Astrocyte of the hippocampus (primary cell): Measurements from ENCODE around the gene PTF1A.

Experiments
- DNase-seq: peaks from one replicate; pipeline ENCODE4 v3.0.0; 2011; ENCODE audit warnings: low read depth, low spot score

The PTF1A gene

DNA sequence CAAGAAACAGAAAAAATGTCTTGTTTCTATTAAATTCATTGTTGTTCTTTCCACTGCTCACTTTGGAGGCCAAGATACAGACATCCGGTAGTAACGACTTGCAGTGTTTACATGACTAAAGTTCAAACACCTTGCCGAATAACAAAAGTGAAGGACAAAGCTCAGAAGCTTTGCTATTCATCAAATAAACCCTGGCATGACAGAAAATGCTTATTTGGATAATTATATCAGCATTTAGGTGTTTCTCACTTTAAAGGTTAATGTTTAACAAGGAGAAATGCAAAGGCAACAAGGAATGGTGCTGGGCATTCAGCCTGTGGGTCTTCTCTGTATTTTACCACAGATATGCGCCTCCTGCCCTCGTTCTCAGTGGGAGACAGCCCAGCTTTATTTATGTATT, 5.4 kb upstream of the PTF1A start:
- no peak for DNase-seq

DNA sequence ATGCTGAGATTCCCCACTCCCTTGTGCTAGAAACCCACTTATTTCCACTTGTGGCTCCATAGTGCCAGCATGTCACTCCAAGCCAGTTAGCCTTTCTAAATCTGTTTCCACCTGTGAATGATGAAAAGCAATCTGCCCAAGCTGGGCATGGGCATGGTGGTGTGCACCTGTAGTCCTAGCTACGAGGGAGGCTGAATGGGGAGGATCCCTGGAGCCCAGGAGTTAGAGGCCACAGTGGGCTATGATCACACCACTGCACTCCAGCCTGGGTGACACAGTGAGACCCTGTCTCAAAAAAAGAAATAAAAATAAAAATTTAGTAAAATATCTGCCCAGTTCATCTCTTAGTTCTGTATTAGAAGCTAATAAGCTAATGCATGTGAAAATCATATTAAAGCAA, 5.0 kb upstream of the PTF1A start:
- no peak for DNase-seq

DNA sequence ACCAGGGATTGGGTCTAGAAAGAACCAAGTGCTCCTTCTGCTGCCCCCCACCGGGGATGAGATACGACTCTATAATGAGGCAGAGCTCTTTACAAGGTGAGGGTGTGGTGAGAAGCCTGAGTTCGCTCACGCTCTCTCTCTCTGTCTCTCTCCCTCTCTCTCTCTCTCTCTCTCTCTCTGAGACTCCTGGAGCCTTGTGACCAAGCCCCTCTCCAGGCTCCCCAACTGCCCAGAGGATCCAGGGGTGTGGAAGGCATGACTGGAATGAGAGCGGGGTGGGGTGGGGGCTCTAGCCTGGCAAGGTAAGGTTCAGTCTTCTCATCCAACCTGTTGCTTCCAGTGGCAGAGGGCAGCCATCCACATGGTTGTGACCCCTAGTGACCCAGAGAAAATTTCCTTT, 3.1 kb upstream of the PTF1A start:
- DNase-seq = no peak

DNA sequence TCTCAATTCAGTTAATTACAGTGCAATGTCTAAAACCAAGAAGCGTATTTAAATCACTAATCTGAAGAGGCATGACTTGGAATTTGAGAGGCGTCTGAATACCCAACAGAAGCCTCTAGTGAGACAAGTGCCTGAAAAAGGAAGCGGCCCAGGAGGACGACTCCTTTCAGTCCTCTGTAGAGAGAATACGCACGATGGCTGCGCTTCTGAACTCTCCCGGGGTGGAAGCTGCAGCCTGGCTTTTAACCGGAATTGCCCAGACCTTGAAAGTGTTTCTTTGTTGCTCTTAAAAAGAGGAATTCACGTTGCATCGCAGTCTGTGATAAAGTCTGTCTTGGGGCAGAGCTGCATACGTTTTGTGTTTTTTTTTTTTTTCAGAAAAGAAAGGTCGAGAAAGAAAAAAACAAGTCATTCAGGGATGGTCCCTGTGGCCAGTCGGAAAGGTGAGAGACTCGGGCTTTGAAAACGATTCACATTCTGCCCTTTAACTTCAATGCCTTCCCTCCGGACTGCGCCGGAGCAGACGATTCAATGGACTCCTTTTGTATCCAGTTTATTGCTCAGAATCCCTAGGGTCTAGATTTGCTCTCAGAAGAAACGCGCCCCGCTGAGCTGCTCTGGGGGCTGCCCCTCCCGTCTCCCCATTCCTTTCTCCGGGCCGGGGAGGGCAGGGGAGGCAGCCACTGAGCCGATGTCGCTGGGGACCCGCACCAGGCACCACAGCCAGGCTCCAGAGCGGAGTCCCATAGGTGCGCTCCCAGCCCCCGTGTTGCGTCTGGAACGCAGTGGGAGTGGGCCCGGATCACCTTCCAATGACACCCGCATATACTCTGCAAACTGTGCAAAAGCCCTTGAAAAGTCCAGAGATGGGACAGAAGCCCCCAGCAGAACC, 994 bp upstream of the PTF1A start:
- no peak for DNase-seq

DNA sequence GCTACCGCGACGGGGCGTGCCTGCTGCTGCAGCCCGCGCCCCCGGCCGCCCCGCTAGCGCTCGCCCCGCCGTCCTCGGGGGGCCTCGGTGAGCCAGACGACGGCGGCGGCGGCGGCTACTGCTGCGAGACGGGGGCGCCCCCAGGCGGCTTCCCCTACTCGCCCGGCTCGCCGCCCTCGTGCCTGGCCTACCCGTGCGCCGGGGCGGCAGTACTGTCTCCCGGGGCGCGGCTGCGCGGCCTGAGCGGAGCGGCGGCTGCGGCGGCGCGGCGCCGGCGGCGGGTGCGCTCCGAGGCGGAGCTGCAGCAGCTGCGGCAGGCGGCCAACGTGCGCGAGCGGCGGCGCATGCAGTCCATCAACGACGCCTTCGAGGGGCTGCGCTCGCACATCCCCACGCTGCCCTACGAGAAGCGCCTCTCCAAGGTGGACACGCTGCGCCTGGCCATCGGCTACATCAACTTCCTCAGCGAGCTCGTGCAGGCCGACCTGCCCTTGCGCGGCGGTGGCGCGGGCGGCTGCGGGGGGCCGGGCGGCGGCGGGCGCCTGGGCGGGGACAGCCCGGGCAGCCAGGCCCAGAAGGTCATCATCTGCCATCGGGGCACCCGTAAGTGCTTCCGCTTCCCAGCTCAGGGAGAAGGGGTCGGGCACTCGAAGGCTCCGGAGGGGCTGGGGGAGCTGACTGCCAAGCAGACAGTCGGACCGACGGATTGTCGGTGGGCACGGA, 761 bp downstream of the PTF1A start:
- peak; percentile 23 for DNase-seq

DNA sequence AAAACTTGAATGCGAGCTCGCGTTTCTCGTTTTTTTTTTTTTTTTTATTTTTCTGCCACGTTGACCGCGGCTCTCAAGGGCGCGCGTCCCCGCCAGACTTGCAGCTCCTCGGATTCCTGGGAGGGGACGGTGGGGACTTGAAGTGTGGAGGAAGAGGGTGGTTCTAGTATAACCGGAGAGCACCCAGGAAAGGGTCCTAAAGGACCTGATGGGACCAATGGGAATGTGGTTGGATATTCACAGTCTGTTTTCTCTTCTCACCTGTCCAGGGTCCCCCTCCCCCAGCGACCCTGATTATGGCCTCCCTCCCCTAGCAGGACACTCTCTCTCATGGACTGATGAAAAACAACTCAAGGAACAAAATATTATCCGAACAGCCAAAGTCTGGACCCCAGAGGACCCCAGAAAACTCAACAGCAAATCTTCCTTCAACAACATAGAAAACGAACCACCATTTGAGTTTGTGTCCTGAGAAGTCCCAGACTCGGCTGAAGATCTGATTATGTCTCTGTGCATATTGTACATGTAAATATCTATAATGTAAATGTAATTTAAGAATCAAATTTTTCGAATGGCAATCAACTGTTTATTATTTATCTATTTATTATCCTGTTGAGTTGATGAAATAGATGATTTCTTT, 1.4 kb downstream of the PTF1A start:
- DNase-seq = no peak

DNA sequence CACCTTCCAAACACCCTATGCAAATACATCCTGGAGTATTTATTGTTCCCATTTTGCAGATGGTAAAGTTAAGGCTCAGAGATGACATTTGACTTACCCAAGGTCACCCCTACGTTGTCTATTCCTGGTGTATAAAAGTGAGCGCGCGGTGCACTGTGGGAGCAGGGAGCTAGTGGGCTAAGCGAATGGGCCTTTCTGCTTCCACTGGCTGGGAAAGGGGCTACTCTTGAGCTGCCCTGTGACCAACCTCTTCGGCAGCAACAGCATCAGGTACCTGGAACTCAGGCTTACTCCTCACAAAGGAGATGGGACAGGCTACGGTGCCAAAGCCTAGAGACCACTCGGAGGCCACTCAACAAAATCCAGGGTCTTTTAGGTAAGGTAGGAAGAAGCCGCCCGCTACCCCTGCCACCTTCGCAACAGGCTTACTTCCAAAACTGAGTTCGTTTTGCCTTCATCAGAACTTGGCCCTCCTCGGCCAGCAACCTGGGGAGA, 2.4 kb downstream of the PTF1A start:
- DNase-seq = no peak

DNA sequence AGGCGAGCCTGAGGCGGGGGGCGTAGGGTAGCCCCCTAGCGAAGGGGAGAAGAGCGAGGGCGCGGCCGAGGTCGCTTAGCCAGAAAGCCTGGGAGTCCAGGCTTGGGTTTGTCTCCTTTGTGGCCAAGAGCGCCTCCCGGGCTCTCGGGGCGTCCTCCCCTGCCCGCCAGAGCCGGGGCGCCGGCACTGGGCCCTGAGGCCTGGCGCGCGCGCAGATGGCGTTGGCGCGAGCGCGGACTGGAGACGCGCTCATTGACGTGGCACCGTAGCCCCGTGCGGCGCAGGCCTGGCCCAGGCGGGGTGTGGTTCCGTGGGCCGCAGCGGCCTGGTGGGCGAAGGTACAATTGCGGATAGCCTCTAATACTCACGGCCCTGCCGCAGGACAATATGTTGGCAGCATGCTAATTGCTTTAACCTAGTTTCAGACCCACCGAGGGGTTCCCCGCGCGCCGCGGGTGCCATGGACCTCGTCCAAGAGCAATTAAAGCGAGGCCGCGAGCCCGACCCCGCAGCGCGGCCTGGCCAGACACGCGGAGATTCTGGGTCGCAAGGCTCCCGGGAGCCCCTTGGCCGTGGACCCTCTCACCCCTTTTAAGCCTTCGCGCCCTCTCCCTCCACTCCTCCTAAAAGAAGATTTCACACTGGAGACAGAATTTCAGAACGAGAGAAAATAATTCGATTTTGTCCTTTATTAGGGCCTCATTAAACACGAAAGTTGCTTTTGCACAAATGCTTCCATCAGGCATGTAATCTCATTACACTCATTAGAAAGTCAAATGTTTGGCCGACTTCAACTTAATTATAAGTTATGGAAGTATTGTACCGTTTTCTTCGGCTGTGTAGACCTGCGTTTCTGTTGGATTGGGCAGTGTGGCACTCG, 3.1 kb downstream of the PTF1A start:
- no peak for DNase-seq

DNA sequence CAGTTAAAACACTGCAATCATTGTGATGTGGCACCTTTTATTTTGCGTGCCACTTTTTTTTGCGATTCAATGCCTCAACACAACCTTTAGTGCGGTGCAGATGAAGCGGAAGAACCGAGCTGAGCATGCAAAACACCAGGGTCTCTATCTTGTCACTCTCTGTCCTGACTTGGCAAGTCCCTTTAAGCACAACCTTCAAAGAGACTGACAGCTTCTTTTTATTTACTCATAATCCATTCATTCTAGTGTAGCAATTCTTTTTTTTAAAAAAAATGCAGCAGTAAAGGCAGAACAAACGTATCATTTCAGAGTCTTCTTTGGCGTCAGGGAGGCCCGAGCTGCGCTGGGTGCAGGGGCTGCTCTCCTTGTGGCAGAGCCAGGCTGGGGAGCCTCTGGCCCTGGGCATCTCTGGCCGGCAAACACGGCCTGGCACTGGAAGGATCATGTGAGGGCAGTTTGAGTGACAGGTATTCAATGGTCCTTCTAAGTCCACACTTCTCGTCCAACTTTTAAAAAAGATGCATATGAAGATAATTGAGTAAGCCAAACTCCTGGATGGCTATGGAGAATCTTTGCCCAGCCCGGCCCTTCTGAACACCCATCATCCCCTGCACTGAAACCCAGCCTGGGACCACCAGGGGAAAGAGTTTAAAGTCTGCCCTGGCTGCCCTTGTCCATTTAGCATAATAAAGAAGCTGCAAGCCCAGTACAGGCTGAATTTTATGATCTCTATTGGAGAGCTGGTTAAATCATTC, 3.9 kb downstream of the PTF1A start:
- no peak for DNase-seq

DNA sequence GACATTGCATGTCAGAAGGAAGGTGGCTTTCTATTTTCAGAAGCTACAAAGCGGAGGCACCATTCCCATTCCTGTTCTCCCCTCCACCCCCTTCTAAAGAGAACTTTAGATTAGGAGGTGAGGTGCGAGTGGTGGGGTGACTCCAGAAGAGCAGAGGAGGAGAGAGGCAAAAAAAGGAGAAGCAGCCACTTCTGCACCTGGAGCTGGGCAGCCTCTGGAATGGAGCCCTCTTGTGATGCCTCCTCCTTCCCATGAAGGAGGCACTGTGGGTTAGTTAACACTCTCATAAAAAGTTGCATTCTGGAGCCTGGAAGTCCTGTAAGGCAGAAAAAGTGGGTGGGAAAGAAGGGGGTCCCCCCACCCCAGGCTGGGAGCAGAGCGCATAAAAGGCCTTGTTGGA, 4.8 kb downstream of the PTF1A start:
- no peak for DNase-seq

DNA sequence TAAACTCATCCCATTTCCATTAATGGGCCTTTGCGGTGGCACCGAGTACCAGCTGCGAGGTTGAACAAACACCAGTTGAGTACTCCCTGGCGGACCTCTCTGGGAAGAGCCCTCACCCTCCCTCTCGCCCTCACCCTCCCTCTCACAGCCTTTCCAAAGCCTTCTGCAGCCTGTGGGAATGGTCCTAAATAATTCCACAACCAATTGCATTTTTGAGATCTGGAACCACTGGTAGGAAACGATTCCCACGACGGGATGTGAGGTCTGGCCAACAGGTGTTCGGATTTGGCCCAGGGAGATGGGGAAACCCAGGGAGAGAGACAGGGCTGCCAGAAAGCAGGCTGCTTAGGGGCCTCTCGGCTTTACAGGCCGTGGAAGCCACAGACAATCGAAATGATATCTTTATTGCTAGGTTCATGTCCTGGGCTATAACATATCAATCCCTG, 5.3 kb downstream of the PTF1A start:
- DNase-seq = no peak

DNA sequence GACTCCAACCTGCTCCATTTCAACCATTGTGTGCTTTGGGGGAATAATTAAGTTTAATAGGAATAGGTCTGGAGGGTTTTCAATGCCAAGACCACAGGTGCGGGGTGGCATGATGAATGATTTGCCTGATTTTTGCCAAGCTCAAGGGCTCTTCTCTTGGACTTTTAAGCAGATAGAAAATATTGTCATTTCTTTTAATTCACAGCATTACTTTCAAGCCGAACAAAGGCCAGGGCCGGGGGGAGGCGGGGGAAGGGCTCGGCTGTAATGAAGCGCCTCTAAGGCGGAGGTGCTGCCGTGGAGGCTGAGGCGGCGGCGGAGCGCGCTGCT, 6.5 kb downstream of the PTF1A start:
- no peak for DNase-seq

DNA sequence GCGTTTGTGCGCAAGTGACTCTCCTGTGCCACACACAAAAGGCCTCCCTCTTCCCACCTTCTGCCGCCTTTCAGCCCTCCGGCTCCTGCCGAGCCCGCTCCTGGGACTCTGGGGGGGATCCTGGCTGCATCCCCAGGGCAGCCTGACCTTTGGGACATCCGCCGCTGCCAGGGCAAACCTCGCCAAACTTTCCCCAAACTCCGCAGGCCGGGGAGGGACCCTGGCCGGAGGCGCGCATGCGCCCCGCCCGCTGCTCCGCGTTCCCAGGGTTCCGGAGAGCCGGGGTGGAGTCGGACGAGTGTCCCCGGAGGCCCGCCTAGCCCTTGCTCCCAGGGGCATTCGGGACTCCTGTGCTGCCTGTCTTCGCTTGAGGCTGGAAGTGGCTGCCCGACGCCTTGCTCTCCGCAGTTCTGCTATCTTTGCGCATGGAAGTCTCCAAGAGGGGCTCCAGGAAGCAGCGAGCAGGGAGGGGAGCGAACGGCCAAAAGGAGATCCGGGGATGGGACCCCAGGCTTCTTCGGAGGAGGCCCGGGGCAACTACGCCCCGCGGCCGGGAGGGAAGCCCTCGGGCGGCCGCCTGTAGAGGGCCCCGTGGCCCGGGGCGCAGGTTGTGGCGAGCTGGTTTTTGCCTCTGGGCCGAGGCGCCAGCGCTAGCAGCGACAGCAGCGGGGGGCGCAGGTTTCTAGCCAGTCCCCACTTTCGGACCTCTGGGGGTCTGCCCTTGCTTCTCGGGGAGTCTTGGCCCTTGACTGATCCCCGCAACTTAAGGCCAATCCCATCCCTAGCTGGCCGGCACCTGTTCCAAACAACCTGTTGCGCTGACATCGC, 7.0 kb downstream of the PTF1A start:
- peak; percentile 41 for DNase-seq

DNA sequence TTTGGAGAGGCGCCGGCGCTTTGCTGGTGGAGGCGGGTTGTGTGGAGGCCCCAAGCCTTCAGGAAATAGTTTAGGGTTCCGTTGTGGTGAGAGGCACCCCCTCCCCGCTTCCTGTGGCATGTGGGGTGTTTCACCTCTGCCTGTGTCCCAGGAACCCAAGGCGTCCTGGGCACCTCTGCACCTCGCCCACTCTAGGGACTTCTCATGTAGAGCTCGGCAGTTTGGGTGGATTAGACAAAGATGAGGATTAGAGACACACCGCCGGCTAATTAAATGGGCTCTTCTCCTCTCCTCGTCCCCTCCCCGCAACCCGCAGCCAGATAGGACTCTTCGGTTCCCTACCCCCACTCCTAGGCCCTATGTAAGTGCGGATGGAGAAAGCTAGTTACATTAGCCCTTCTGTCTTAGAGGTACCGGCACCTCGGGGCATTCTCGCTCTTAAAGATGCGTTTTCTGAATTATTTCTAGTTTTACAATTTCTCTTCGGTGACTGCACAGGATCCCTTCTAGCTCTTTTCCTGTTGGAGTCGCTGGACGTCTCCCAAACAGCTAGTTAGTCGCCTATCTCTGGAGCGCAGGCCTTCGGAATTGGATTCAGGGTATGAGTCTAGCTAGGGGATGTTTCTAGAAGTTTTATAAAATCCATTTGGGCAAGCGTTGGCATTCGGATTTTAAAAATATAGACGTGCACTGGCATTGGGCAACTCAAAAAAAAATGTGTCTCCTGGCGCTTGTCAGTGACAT, 7.8 kb downstream of the PTF1A start:
- DNase-seq = no peak

DNA sequence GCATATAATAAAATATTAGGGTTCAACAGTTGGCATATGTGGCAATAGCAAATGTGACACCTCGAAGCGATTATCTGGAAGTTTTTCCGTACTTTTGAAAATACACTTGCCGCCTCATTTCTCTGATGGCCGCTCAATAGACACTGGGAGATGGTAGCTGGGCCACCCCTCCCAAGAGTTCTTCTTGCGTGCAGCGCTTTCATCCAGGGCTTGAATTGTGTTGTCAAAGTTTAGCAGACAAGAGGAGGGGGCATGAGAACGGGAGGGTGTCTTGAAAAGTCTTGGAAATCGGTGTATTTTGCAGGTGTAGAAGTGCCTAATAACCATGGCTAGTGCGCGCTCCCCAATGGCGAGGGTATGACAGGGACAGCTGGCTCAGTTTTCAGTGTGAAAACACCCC, 8.5 kb downstream of the PTF1A start:
- DNase-seq = no peak

DNA sequence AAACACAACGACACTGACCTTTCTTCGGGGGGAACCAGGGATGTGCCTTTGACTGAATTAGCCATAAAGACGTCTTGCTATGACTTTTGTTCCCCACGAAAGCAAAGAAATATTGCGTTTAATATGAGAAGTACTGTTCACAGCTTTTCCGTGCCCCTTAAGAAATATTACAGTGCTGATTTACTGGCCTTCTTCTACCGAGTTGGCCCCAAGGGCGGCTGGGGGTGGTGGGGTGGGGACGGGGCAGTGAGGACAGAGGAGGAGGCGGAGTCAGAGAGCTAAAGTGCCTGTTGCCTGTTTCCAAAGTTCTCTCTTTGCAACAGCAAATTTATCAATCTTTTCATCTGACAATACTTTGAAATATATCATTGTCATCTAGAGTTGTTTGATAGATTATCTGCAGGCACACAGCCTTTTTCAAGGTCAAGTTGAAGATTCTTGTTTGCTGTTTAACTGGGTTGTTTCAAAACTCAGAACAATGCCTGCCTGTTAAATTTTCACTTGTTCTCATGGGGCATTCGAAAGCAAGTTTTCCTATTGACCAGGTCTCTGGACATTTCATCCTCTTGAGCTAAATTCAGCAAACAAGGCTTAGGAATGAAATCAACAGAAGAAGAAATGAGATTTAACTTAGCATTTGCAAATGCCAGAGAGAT, 9.0 kb downstream of the PTF1A start:
- DNase-seq = no peak

DNA sequence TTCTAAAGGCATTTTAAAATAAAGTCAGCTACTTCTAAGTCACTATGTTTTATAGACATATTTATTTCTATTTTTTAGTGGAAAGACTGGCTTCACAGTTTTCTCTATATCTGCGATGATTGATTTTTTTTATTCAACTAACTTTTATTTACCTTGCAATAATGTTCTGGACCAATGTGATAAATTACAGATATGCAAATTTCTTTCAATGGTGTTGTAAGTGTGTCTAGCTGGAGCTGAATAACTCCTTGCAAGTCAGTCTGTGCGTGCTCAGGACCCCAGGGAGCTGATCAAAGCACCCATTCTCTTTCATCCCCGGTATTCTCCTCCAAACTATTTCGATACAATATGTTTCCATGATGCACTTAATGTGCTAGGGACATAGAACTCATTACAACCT, 9.7 kb downstream of the PTF1A start:
- no peak for DNase-seq

DNA sequence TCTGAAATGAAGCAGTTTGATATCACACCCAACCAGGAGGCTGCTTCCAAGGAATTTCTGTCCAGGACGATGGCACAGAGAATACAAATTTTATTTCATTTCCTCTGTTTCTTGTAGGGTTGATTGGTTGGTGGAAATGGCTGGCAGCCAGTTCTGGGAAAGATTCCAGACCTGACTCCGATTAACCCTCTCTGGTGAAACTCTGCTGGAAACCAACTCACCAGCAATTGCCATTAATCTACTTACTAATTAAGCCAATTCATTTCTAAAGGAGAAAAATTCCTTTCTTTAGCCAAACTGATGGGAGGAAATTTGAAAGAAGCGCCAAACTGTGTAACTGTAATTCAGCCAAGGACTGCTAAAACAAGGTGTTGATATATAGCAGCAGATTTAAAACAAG, 10.7 kb downstream of the PTF1A start:
- DNase-seq = no peak
